Stimulated activated CD4-positive, alpha-beta T cell treated with anti-CD3 and anti-CD28 coated beads, Interleukin-4, amount 100 ng/mL, for 1 hour (primary cell): ENCODE measurements around the gene PLD3.
"Not testable (repeated sequence)": the region's sequence is repeated elsewhere in the genome, so short reads cannot be mapped to it uniquely, and the experiment has no call there.

Experiments used
- DNase-seq: peaks from one replicate; pipeline ENCODE4 v3.0.0-alpha.2; 2020

PLD3 gene

GRCh38 chr19:40392123-40392522 lies 43.6 kb downstream of the PLD3 start:
- no peak for DNase-seq

- DNase-seq = no peak
These were observed 44.5 kb downstream of the PLD3 start for GRCh38 chr19:40392894-40393517.

GRCh38 chr19:40393894-40394815 lies 45.7 kb downstream of the PLD3 start:
- no peak for DNase-seq

GRCh38 chr19:40394816-40395210 lies 46.3 kb downstream of the PLD3 start:
- DNase-seq = no peak

- DNase-seq = no peak
These were observed 47.5 kb downstream of the PLD3 start for GRCh38 chr19:40395956-40396355.

- no peak for DNase-seq
These were observed 48.5 kb downstream of the PLD3 start for GRCh38 chr19:40396886-40397567.

- no peak for DNase-seq
These were observed 49.0 kb downstream of the PLD3 start for GRCh38 chr19:40397568-40397906.

- peak; percentile 72 for DNase-seq
These were observed 50.1 kb downstream of the PLD3 start for GRCh38 chr19:40398417-40399131.

- DNase-seq = no peak
These were observed 52.1 kb downstream of the PLD3 start for GRCh38 chr19:40400559-40400958.

GRCh38 chr19:40403262-40403984 lies 54.9 kb downstream of the PLD3 start:
- peak; percentile 69 for DNase-seq

- DNase-seq = no peak
These were observed 59.5 kb downstream of the PLD3 start for GRCh38 chr19:40407714-40408597.

- not testable (repeated sequence) for DNase-seq
These were observed 60.1 kb downstream of the PLD3 start for GRCh38 chr19:40408598-40408925.

- DNase-seq = no peak
These were observed 61.5 kb downstream of the PLD3 start for GRCh38 chr19:40410030-40410389.

GRCh38 chr19:40411125-40411842 lies 62.8 kb downstream of the PLD3 start:
- DNase-seq = no peak

- no peak for DNase-seq
These were observed 63.5 kb downstream of the PLD3 start for GRCh38 chr19:40411958-40412499.

- DNase-seq = no peak
These were observed 64.4 kb downstream of the PLD3 start for GRCh38 chr19:40412866-40413265.

- no peak for DNase-seq
These were observed 64.9 kb downstream of the PLD3 start, which contains the start of gene PRX for GRCh38 chr19:40413291-40413845. Gene PRX (minus strand): TSS chr19:40413378. CDS start chr19:40407932, 5,446 bp downstream.

GRCh38 chr19:40414542-40415535 lies 66.3 kb downstream of the PLD3 start:
- no peak for DNase-seq

GRCh38 chr19:40415768-40416167 lies 67.3 kb downstream of the PLD3 start:
- no peak for DNase-seq
